DOHH2 (cell line): ENCODE results near the gene LGALSL.

Source experiments
- H3F3A ChIP-seq: fragments of 200-600 bp; sonication (generic), shearing (Covaris generic); 2 replicates; pipeline ENCODE4 v1.6.0; 2016; ENCODE audit warnings: antibody characterized with exemption, mild to moderate bottlenecking; ENCODE audit not compliant: control insufficient read depth, insufficient read depth
- H3K27ac ChIP-seq: fragments of 200-600 bp; sonication (generic); 2 replicates; pipeline ENCODE4 v1.5.1; 2014; ENCODE audit warnings: low read depth, mild to moderate bottlenecking, low read length, moderate library complexity
- H3K27me3 ChIP-seq: fragments of 200-600 bp; sonication (generic); 2 replicates; pipeline ENCODE4 v1.6.1; 2014; ENCODE audit warnings: mild to moderate bottlenecking, low read length, mixed read lengths; ENCODE audit not compliant: control insufficient read depth
- H3K36me3 ChIP-seq: fragments of 200-600 bp; sonication (generic); 2 replicates; pipeline ENCODE4 v1.6.1; 2014; ENCODE audit warnings: mild to moderate bottlenecking, low read length, moderate library complexity, mixed read lengths; ENCODE audit not compliant: control insufficient read depth
- H3K4me1 ChIP-seq: fragments of 200-600 bp; sonication (generic); 2 replicates; pipeline ENCODE4 v1.6.1; 2014; ENCODE audit warnings: mild to moderate bottlenecking, low read length, mixed read lengths; ENCODE audit not compliant: control insufficient read depth
- H3K4me2 ChIP-seq: fragments of 200-600 bp; sonication (generic); 2 replicates; pipeline ENCODE4 v1.6.0; 2014; ENCODE audit warnings: mild to moderate bottlenecking, low read length, moderate library complexity
- H3K4me3 ChIP-seq: fragments of 200-600 bp; sonication (generic); 2 replicates; pipeline ENCODE4 v1.5.1; 2014; ENCODE audit warnings: mild to moderate bottlenecking, low read length, mixed read lengths
- H3K79me2 ChIP-seq: fragments of 200-600 bp; sonication (generic); 2 replicates; pipeline ENCODE4 v1.6.1; 2014; ENCODE audit warnings: mild to moderate bottlenecking, low read length, mixed read lengths; ENCODE audit not compliant: control insufficient read depth
- H3K9me2 ChIP-seq: fragments of 200-600 bp; sonication (generic); replicated peaks from 2 replicates; pipeline ENCODE4 v1.6.1; 2014; ENCODE audit warnings: mild to moderate bottlenecking, low read length, mixed read lengths; ENCODE audit not compliant: control insufficient read depth
- H3K9me3 ChIP-seq: fragments of 200-600 bp; sonication (generic); 2 replicates; pipeline ENCODE4 v1.6.1; 2014; ENCODE audit warnings: antibody characterized with exemption, low read length, mixed read lengths; ENCODE audit not compliant: control insufficient read depth, insufficient read depth
- H4K20me1 ChIP-seq: fragments of 200-600 bp; sonication (generic); 2 replicates; pipeline ENCODE4 v1.6.0; 2014; ENCODE audit warnings: low read depth, mild to moderate bottlenecking, antibody characterized with exemption, low read length, moderate library complexity; ENCODE audit not compliant: control insufficient read depth, insufficient read depth
- EZH2phosphoT487 ChIP-seq: fragments of 200-600 bp; sonication (generic); IDR thresholded peaks from 2 replicates; pipeline ENCODE4 v1.6.1; 2017; ENCODE audit warnings: borderline replicate concordance, mild to moderate bottlenecking, antibody characterized with exemption, low read length, moderate library complexity, mixed read lengths
- TF ChIP-seq, protein P1 (sequence below): fragments of 200-600 bp; sonication (generic); IDR thresholded peaks from one replicate; pipeline ENCODE4 v1.5.1; 2014; ENCODE audit warnings: antibody characterized with exemption, mild to moderate bottlenecking, low read depth, low read length; ENCODE audit not compliant: poor library complexity, severe bottlenecking

Gene LGALSL

DNA sequence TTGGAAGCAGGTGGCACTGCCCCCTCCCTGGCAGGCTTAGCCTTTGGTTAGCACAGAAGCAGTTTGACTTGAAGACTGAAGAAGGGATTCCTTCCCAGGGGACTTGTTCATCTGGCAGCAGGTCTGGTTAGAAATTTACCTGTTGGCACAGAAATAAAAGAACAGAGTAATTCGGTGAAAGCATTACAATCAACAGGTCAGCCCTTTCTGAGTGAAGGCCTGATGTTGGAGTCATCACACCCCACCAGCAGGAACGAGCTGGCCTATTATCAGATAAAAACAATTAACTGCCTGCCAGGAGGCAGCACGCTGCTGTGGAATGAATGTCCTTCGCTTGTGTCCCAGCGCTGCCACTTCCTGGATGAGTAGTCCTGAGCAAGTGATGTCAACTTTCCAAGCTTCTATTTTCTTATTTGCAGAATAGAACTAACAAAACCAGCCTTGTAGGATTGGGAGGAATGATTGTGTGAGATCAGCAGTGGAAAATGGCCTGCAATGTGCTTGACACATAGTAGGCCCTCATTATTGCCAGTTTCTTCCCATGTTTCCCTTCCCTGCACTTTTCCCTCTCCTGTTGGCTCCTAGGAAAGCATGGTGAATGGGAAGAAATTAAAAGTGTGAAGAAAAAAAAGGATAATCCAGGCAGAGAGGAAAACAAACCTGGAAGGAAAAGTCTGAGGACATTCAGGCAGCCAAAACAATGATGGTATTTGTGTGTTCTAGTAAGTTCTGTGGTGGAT, 29.0 kb downstream of the LGALSL start:
- Histone ChIP-seq H3K79me2 (no peaks in the 10 kb centered on the region), H3K9me3 (no peaks in the 10 kb centered on the region), H4K20me1 (no peaks in the 10 kb centered on the region), H3K27ac (no peak overlapping the region), H3K4me3 (no peak overlapping the region), H3F3A (no peaks in the 10 kb centered on the region), H3K27me3 (peaks cover 12% of the 10 kb centered on the region), H3K4me1 (no peaks in the 10 kb centered on the region), H3K9me2 (no peaks in the 10 kb centered on the region), H3K36me3 (no peaks in the 10 kb centered on the region), H3K4me2 (no peak overlapping the region)
- TF ChIP-seq EZH2phosphoT487: no peak

DNA sequence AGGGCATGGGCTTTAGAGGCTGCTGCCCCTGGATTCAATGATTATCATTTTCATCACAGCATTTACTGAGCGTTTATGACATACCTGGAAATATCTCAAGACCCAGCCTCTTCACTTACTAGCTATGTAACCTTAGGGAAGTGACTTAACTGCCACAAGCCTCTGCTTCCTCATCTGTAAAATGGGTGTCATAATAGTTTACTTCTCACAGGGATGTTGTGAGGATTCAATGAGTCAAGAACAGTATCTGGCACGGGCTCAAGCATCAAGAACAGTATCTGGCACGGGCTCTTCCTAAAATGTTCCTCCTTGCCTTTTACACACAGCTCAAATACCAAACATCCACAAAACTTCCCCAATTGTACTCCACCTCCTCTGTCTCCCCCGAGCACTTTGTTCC, 31.4 kb downstream of the LGALSL start:
- Histone ChIP-seq H3K36me3 (no peaks in the 10 kb centered on the region), H3K27me3 (peaks cover 12% of the 10 kb centered on the region), H3K79me2 (no peaks in the 10 kb centered on the region), H3K9me3 (no peaks in the 10 kb centered on the region), H3K27ac (no peak overlapping the region), H3K4me1 (peaks cover 3% of the 10 kb centered on the region), H3K4me2 (no peak overlapping the region), H4K20me1 (no peaks in the 10 kb centered on the region), H3F3A (no peaks in the 10 kb centered on the region), H3K9me2 (no peaks in the 10 kb centered on the region), H3K4me3 (no peak overlapping the region)
- TF ChIP-seq EZH2phosphoT487: no peak
- TF ChIP-seq, protein P1, sequence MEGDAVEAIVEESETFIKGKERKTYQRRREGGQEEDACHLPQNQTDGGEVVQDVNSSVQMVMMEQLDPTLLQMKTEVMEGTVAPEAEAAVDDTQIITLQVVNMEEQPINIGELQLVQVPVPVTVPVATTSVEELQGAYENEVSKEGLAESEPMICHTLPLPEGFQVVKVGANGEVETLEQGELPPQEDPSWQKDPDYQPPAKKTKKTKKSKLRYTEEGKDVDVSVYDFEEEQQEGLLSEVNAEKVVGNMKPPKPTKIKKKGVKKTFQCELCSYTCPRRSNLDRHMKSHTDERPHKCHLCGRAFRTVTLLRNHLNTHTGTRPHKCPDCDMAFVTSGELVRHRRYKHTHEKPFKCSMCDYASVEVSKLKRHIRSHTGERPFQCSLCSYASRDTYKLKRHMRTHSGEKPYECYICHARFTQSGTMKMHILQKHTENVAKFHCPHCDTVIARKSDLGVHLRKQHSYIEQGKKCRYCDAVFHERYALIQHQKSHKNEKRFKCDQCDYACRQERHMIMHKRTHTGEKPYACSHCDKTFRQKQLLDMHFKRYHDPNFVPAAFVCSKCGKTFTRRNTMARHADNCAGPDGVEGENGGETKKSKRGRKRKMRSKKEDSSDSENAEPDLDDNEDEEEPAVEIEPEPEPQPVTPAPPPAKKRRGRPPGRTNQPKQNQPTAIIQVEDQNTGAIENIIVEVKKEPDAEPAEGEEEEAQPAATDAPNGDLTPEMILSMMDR: no peak

DNA sequence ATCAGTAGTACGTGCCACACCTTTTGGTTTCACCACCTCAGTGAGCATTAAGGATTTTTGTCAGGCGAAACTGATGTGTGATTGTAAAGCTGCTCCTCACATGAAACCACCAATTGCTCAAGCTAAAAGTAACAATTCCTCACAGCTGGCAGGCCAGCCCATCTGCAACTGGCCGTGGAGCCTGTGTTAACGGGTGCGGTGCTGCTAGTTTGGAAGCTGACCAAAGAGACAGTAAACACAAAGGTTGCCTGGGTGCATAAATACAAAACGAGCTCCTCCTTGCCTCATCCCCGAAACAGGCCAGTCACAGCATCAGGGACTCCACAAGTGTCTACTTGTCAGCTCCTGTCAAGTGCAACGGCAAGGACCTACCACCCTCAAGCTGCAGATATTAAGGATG, 32.0 kb downstream of the LGALSL start:
- no peak overlapping the region for H3K27ac ChIP-seq
- no peak overlapping the region for H3K4me2 ChIP-seq
- no peaks in the 10 kb centered on the region for H3K9me2 ChIP-seq
- peaks cover 3% of the 10 kb centered on the region for H3K4me1 ChIP-seq
- H3F3A ChIP-seq: no peaks in the 10 kb centered on the region
- no peaks in the 10 kb centered on the region for H3K9me3 ChIP-seq
- H3K4me3 ChIP-seq: no peak overlapping the region
- no peak for TF ChIP-seq EZH2phosphoT487
- TF ChIP-seq, protein P1: no peak
- peaks cover 12% of the 10 kb centered on the region for H3K27me3 ChIP-seq
- H4K20me1 ChIP-seq: no peaks in the 10 kb centered on the region
- H3K79me2 ChIP-seq: no peaks in the 10 kb centered on the region
- H3K36me3 ChIP-seq: no peaks in the 10 kb centered on the region

DNA sequence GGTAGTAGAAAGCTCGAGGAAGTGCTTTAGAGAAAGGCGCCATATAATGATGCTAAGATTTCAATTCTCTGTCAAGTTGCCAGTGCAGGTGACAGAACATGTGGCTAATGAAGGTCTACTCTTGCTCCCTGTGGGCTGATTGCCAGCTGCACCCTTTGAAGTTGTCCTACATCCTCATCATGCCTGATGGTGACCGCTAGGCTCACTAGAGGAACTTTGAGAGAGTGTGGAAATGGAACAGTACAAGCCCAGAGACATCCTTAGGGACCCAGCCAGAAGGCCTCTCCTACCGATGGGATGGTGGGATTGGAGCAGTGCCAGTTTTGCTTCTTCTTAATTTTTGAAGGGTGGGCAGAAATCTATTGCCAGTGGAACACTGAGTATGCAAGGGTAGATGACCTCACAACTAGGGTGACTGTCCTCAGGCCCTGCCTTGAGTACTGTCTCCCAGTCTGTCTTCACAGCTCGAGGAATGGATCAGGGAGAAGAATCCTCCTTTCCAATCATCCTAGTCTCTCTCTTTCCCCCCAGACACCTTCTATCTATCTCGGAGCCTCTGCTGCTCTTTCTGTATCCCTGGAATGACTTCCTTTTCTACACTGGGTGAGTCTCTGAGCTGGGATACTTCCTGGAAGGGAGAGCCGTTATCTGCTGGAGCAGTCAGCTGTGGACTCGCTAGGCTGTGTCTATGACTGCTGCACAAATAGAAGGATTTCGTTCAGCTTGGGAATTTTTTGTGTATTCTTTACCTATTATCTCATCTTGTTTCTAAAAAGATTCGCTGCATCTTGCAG, 33.5 kb downstream of the LGALSL start:
- no peak overlapping the region for H3K4me3 ChIP-seq
- H3F3A ChIP-seq: no peaks in the 10 kb centered on the region
- peaks cover 3% of the 10 kb centered on the region for H3K4me1 ChIP-seq
- peaks cover 14% of the 10 kb centered on the region for H3K27me3 ChIP-seq
- no peaks in the 10 kb centered on the region for H4K20me1 ChIP-seq
- H3K9me2 ChIP-seq: no peaks in the 10 kb centered on the region
- TF ChIP-seq EZH2phosphoT487: no peak
- TF ChIP-seq, protein P1: no peak
- H3K9me3 ChIP-seq: no peaks in the 10 kb centered on the region
- no peaks in the 10 kb centered on the region for H3K36me3 ChIP-seq
- H3K27ac ChIP-seq: no peak overlapping the region
- H3K4me2 ChIP-seq: no peak overlapping the region
- no peaks in the 10 kb centered on the region for H3K79me2 ChIP-seq
